Keratinocyte (primary cell): ENCODE measurements around the gene GNPAT. TPM values are rescaled to one million over a fixed set of nuclear protein-coding genes. Genes with fewer than 3 reads are reported as not detected.
"Not testable (repeated sequence)": the region's sequence is repeated elsewhere in the genome, so short reads cannot be mapped to it uniquely, and the experiment has no call there.

Source experiments
- DNase-seq: peaks from one replicate; pipeline ENCODE4 v3.0.0-alpha.2; 2011; ENCODE audit warnings: low read depth, missing footprints, low spot score
- FAIRE-seq: peaks from 2 replicates; lab custom pipeline; 2011; peaks lifted over from hg19 to GRCh38; lab: Jason Lieb, UNC
- H2AFZ ChIP-seq: 2 replicates; pipeline ENCODE4 v1.6.0; 2012; ENCODE audit warnings: low read length, control low read depth, inconsistent platforms; ENCODE audit not compliant: control insufficient read depth
- H3K27ac ChIP-seq: 2 replicates; pipeline ENCODE4 v1.5.1; 2011; ENCODE audit warnings: low read length; ENCODE audit not compliant: control insufficient read depth, insufficient read depth
- H3K27me3 ChIP-seq: 3 replicates; pipeline ENCODE4 v1.6.0; 2011; ENCODE audit warnings: low read length; ENCODE audit not compliant: control insufficient read depth, insufficient read depth; ENCODE audit errors: extremely low read depth
- H3K36me3 ChIP-seq, 2 experiments: 2 replicates in 1 of 2; 3 replicates in 1 of 2; pipeline ENCODE4 v1.5.1; 2011; ENCODE audit warnings: low read length in 2 of 2, mild to moderate bottlenecking in 1 of 2; ENCODE audit not compliant: control insufficient read depth in 2 of 2, insufficient read depth in 2 of 2; ENCODE audit errors: extremely low read depth in 1 of 2
- H3K4me1 ChIP-seq: 3 replicates; pipeline ENCODE4 v1.5.1; 2011; ENCODE audit warnings: low read length; ENCODE audit not compliant: control insufficient read depth, insufficient read depth; ENCODE audit errors: extremely low read depth
- H3K4me2 ChIP-seq: 3 replicates; pipeline ENCODE4 v1.6.0; 2011; ENCODE audit warnings: low read depth, low read length; ENCODE audit not compliant: control insufficient read depth, insufficient read depth; ENCODE audit errors: extremely low read depth
- H3K4me3 ChIP-seq, 3 experiments: fragments of 200-600 bp in 1 of 3; sonication (generic) in 1 of 3; 2 replicates in 2 of 3; 3 replicates in 1 of 3; pipeline ENCODE4 v1.5.1; 2011 to 2016; ENCODE audit warnings: low read length in 3 of 3, mild to moderate bottlenecking in 3 of 3, control low read depth in 2 of 3, inconsistent platforms in 1 of 3, low read depth in 1 of 3, mixed read lengths in 1 of 3, mixed run types in 1 of 3, moderate library complexity in 1 of 3; ENCODE audit not compliant: control insufficient read depth in 2 of 3, insufficient read depth in 2 of 3; ENCODE audit errors: extremely low read depth in 1 of 3
- H3K79me2 ChIP-seq: 2 replicates; pipeline ENCODE4 v1.6.0; 2012; ENCODE audit warnings: low read length; ENCODE audit not compliant: control insufficient read depth, insufficient read depth
- H3K9ac ChIP-seq: 3 replicates; pipeline ENCODE4 v1.6.0; 2011; ENCODE audit warnings: low read length; ENCODE audit not compliant: control insufficient read depth, insufficient read depth; ENCODE audit errors: extremely low read depth
- H3K9me1 ChIP-seq: 3 replicates; pipeline ENCODE4 v1.6.0; 2011; ENCODE audit warnings: low read length; ENCODE audit not compliant: control insufficient read depth, insufficient read depth; ENCODE audit errors: extremely low read depth
- H3K9me3 ChIP-seq: 2 replicates; pipeline ENCODE4 v1.5.1; 2012; ENCODE audit warnings: low read depth, low read length; ENCODE audit not compliant: control insufficient read depth
- H4K20me1 ChIP-seq: 3 replicates; pipeline ENCODE4 v1.6.0; 2011; ENCODE audit warnings: low read length; ENCODE audit not compliant: control insufficient read depth, insufficient read depth; ENCODE audit errors: extremely low read depth
- EZH2 ChIP-seq: IDR thresholded peaks from one replicate; pipeline ENCODE4 v1.6.1; 2012; ENCODE audit warnings: inconsistent platforms, mild to moderate bottlenecking, low read length, moderate library complexity
- dilution Hi-C: fragments of 300-500 bp; cut with MboI; formaldehyde crosslinking; loops from one replicate; pipeline ENCODE4 v1.7.0; 2020; ENCODE audit warnings: low sequenced_read_pairs; ENCODE audit not compliant: extremely low pct_ligation_motif_present
- polyA plus RNA-seq, 5 experiments: library from polyadenylated mRNA; depleted of rRNA in 3 of 5; stranded (reverse) in 3 of 5; stranded (forward) in 1 of 5; unstranded in 1 of 5; fragments of >200 nt; gene quantifications; 1 replicate in 1 of 5; 2 replicates in 3 of 5; 3 replicates in 1 of 5; pipeline versions ENCODE4 v1.2.1 to v1.2.3, GENCODE V29; 2011 to 2012; ENCODE audit warnings: missing spikeins in 2 of 5, low read depth in 1 of 5, low replicate concordance in 1 of 5
- TF ChIP-seq, protein P1 (sequence below), 3 experiments: IDR thresholded peaks in 1 of 3; conservative IDR thresholded peaks in 1 of 3; optimal IDR thresholded peaks in 1 of 3; 2 replicates in 2 of 3; 3 replicates in 1 of 3; pipeline versions ENCODE3 to v1.5.1; 2011; ENCODE audit warnings: low read length in 3 of 3, mild to moderate bottlenecking in 3 of 3, moderate library complexity in 2 of 3, control low read depth in 1 of 3, inconsistent platforms in 1 of 3; ENCODE audit not compliant: insufficient read depth in 2 of 3; ENCODE audit errors: extremely low read depth in 1 of 3

GNPAT gene
- polyA plus RNA-seq, 1 donor (not counting 4 experiments of a cell fraction or from before 2014, with no cell fraction given), result 39.9 TPM

DNA sequence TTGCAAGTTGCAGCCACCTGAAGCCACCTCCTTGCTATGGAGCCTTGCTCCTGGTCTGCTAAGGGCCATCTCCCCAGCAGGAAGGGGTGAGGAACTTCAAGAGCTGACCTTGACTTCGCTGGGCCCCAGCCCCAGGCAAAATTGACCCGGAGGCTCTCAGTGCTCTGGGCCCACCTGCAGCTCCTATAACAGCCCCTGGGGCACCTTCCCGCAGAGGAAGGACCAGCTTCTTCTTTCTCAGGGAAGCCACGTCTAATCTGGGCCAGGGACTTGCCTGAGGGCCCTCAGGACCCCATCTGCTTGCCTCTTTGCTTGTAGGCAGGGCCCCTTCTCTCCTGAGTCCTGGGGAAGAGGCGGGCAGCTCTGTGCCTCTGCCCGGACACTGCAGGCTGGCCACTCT is 30.9 kb upstream of the GNPAT start:
- Histone ChIP-seq H3K27me3 (no peaks in the 10 kb centered on the region), H3K79me2 (no peaks in the 10 kb centered on the region), H4K20me1 (no peaks in the 10 kb centered on the region), H3K4me2 (no peak overlapping the region), H3K9ac (no peak overlapping the region), H2AFZ (no peak overlapping the region), H3K9me3 (no peaks in the 10 kb centered on the region), H3K36me3 (no peaks in the 10 kb centered on the region), H3K4me1 (peaks cover 4% of the 10 kb centered on the region), H3K4me3 (no peak overlapping the region), H3K27ac (no peak overlapping the region), H3K9me1 (no peaks in the 10 kb centered on the region)
- dilution Hi-C loops, result no loop called here
- no peak for TF ChIP-seq EZH2
- TF ChIP-seq, protein P1, sequence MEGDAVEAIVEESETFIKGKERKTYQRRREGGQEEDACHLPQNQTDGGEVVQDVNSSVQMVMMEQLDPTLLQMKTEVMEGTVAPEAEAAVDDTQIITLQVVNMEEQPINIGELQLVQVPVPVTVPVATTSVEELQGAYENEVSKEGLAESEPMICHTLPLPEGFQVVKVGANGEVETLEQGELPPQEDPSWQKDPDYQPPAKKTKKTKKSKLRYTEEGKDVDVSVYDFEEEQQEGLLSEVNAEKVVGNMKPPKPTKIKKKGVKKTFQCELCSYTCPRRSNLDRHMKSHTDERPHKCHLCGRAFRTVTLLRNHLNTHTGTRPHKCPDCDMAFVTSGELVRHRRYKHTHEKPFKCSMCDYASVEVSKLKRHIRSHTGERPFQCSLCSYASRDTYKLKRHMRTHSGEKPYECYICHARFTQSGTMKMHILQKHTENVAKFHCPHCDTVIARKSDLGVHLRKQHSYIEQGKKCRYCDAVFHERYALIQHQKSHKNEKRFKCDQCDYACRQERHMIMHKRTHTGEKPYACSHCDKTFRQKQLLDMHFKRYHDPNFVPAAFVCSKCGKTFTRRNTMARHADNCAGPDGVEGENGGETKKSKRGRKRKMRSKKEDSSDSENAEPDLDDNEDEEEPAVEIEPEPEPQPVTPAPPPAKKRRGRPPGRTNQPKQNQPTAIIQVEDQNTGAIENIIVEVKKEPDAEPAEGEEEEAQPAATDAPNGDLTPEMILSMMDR (optimal IDR thresholded peaks at IDR 0.05 in 1 of 3, IDR thresholded peaks at IDR 0.05 in 1 of 3, conservative IDR thresholded peaks at IDR 0.05 in 1 of 3; ENCODE audit: extremely low read depth in 1 of 3, insufficient read depth in 2 of 3, low read length in 3 of 3), result no peak
- FAIRE-seq, result no peak
- DNase-seq, result no peak

DNA sequence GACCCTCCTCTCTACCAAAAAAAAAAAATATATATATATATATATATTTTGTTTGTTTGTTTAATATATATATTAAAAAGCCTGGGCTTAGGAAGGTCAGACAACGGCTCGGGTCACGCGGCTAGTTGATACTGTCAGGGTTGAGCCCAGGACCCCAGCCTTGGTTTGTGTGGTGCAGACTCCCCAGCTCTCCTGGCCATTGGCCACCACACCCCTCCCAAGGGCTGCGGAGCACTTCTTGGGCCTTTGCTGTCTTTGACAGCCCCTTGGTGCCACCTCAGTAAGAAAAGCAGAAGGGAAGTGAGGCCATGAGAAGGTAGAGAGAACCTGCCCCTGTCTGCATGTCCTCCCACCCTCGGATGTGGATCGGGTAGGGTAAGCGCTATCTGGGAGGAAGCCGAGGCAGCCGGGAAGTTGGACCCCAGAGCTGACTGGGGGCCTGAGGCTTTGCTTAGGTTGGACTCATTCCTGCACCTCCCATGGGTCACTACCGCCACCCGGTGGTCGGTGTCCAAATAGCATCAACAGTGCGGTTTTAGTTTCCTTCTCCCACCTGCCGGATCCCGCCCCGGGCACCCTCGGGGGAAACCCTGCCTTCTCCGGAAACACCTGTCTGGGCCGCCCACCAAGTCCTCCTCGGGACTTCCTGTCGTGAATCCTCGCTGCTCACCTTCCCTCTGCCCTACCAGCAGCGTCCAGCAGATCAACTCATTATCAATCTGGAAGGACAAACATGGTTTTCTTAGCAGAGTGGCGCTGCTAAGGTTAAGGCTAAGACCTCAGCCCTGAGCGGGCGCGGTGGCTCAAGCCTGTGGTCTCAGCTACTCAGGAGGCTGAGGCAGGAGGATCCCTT is 29.8 kb upstream of the GNPAT start:
- peak; percentile 41 for DNase-seq
- TF ChIP-seq, protein P1 (optimal IDR thresholded peaks at IDR 0.05 in 1 of 3, IDR thresholded peaks at IDR 0.05 in 1 of 3, conservative IDR thresholded peaks at IDR 0.05 in 1 of 3; ENCODE audit: extremely low read depth in 1 of 3, insufficient read depth in 2 of 3, low read length in 3 of 3), result peak; percentile 86 to 97 (median 97)
- TF ChIP-seq EZH2, result no peak
- H4K20me1 ChIP-seq, result no peaks in the 10 kb centered on the region
- H3K4me2 ChIP-seq, result peak overlapping the region; percentile 83
- peak overlapping the region; percentile 86 for H2AFZ ChIP-seq
- H3K27ac ChIP-seq, result no peak overlapping the region
- FAIRE-seq, result no peak
- H3K36me3 ChIP-seq, result no peaks in the 10 kb centered on the region
- no peaks in the 10 kb centered on the region for H3K9me1 ChIP-seq
- H3K79me2 ChIP-seq, result no peaks in the 10 kb centered on the region
- H3K4me3 ChIP-seq, result peak overlapping the region; percentile 6 to 70 (median 64)
- dilution Hi-C loops, result no loop called here
- H3K27me3 ChIP-seq, result no peaks in the 10 kb centered on the region
- no peaks in the 10 kb centered on the region for H3K9me3 ChIP-seq
- H3K4me1 ChIP-seq, result peaks cover 5% of the 10 kb centered on the region
- H3K9ac ChIP-seq, result no peak overlapping the region

DNA sequence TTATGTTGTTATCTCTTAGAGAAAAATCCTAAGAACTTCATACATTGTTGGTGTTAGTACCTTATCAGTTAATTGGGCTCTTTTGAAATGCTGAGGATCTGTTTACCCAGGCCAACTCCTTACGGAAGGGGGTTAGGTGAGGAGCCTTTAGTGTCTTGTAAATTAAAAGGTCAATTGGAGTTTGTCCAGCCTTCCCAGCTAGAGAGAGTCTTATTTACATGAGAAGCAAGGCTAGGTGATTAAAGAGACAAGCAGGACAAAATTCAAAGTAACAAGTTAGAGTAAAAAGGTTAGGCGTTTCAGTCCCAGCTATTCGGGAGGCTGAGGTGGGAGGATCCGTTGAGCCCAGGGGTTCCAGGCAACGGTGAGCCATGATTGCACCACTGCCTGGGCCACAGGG is 28.7 kb upstream of the GNPAT start:
- dilution Hi-C loops, H3K36me3 ChIP-seq, FAIRE-seq, H3K9ac ChIP-seq, DNase-seq, H3K79me2 ChIP-seq, H3K4me3 ChIP-seq, H3K9me3 ChIP-seq, H2AFZ ChIP-seq, H3K4me2 ChIP-seq, H3K9me1 ChIP-seq, H3K27ac ChIP-seq, H4K20me1 ChIP-seq, H3K27me3 ChIP-seq: not testable (repeated sequence)
- H3K4me1 ChIP-seq, result peaks cover 13% of the 10 kb centered on the region
